ENCODE measurements around the gene EFNB2.
A peak's percentile ranks its signal among the peaks of the same experiment; 100 is the strongest.

The EFNB2 gene, protein sequence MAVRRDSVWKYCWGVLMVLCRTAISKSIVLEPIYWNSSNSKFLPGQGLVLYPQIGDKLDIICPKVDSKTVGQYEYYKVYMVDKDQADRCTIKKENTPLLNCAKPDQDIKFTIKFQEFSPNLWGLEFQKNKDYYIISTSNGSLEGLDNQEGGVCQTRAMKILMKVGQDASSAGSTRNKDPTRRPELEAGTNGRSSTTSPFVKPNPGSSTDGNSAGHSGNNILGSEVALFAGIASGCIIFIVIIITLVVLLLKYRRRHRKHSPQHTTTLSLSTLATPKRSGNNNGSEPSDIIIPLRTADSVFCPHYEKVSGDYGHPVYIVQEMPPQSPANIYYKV

GRCh38 chr13:106535552-106536243 is at the start of gene EFNB2:
Gene EFNB2, minus strand, starts transcription at chr13:106535662. Its CDS starts 698 bp downstream, at chr13:106534964.
- DNase-seq, result peak; percentile 83

GRCh38 chr13:106581225-106581624 is 45.8 kb upstream of the EFNB2 start:
- no peak for DNase-seq

GRCh38 chr13:106575896-106576295 is 40.4 kb upstream of the EFNB2 start:
- DNase-seq, result no peak

GRCh38 chr13:106573868-106574267 is 38.4 kb upstream of the EFNB2 start:
- no peak for DNase-seq

DNA sequence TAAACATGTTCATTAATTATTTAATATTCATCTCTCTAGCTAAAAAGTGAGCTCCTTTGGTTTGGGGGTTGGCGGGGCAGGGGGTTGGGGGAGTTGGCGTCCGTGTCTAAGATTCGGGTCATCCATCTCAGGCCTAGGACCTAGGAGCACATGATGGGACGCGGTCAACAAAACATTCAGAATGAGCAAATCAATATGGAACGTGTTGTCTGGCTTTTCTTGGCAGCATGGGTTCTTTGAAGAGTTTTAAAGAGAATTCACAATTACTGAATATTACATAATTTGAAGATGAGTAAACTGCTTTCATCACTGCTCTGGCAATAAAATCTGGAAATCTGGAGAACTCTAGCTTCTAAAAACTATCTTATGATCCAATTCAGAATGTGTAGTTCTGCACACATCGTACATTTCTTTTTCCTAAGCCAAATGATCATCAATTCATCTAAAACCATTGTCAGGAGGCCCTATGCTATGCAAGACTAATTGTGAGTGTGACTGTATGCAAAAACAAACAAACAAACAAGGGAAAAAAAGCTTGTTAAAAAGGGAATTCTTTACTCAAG is 37.9 kb upstream of the EFNB2 start:
- DNase-seq, result no peak

GRCh38 chr13:106570299-106570852 is 34.9 kb upstream of the EFNB2 start:
- peak; percentile 56 for DNase-seq

GRCh38 chr13:106569233-106570095 is 34.0 kb upstream of the EFNB2 start:
- DNase-seq, result no peak

- no peak for DNase-seq
Observed at GRCh38 chr13:106568299-106569003, 33.0 kb upstream of the EFNB2 start.

- peak; percentile 96 for DNase-seq
Observed at GRCh38 chr13:106567474-106568298, 32.2 kb upstream of the EFNB2 start, which contains the start of gene ARGLU1. Gene ARGLU1, minus strand, starts transcription at chr13:106568137. Its CDS starts 218 bp downstream, at chr13:106567919.

GRCh38 chr13:106566641-106567473 is 31.4 kb upstream of the EFNB2 start:
- peak; percentile 15 for DNase-seq

DNA sequence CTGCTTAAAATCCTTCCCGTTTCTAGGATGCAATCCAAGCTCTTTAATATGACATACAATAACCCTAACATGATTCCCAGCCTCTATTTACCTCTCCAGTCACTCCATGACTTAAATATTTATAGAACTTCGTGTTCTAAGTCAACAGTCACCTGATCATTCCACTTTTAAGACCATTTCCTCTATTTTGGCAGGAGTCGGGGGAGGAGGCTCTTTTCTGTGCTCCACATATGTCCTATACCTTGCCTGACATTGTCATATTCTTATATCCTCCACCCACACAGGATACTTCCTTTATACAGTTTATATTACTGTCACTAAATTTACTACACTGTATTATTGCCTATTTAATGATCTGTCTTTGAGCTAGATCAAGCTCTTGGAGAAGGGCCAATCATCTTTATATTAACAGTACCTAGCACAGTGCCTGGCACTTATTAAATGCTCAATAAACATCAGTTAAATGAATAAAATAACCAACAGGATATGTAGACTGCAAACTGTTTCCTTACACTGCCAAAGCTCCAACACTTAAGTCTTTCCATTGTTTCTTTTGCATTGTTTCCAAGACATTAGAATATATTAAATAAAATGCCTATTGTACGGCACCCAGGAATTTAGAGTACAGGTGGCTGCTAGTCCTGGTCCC is 29.8 kb upstream of the EFNB2 start:
- DNase-seq, result no peak

DNA sequence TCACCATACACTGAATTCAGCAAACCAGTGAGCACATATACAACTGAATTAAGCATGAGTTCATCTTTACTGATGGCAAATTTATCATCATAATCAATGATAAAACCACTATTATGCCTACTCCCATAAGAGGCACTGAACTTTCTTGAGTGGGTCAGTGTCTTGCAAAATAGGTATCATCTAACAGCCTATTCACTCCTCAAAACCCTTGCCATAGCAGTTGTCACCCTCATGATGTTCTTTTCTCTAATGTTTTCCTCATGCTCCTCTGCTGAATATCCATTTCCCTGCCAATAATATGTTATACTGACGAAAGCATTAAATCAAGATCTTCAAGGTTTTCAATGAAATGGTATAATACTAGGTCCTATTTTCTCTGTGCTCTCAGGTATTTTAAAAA is 26.8 kb upstream of the EFNB2 start:
- no peak for DNase-seq

DNA sequence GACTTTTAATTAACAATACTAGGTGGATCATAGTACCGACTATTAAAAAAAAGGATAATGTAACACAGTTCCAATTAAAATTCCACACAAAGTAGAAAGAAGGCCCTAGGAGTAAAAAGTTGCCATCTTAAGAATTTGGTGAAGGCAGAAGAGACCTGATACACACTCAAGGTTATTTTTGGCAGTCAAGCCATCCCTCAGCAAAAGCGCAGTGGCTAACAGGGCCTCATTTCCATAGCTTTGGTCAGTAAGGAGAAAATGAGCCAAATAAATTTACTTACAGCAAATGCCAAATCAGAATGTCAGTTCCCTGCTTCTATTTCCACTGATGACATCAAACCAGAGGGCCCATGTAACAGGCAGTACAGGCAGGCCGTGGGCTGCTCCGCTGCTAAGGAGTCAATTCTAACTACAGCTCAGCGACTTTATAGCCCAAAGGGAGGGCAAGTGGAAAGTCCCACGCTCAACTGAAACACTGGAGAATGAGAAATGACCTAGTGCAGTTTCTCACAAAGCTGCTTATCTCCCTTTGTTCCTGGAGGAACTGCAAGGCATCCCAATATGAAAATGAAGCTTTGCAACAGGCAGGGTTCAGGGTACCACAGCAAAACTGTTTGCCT is 26.2 kb upstream of the EFNB2 start:
- no peak for DNase-seq

- DNase-seq, result no peak
Observed at GRCh38 chr13:106560821-106561220, 25.4 kb upstream of the EFNB2 start.

DNA sequence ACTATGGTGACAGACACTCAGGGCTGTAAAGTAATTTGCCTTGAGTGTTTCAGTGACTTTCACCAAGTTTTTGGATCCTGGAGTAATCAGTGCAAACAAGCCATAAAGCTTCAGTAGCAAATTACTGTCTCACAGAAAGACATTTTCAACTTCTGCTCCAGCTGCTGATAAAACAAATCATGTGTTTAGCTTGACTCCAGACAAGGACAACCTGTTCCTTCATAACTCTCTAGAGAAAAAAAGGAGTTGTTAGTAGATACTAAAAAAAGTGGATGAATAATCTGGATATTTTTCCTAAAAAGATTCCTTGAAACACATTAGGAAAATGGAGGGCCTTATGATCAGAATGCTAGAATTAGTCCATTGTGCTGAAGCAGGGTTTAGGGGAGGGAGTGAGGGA is 23.1 kb upstream of the EFNB2 start:
- DNase-seq, result no peak

DNA sequence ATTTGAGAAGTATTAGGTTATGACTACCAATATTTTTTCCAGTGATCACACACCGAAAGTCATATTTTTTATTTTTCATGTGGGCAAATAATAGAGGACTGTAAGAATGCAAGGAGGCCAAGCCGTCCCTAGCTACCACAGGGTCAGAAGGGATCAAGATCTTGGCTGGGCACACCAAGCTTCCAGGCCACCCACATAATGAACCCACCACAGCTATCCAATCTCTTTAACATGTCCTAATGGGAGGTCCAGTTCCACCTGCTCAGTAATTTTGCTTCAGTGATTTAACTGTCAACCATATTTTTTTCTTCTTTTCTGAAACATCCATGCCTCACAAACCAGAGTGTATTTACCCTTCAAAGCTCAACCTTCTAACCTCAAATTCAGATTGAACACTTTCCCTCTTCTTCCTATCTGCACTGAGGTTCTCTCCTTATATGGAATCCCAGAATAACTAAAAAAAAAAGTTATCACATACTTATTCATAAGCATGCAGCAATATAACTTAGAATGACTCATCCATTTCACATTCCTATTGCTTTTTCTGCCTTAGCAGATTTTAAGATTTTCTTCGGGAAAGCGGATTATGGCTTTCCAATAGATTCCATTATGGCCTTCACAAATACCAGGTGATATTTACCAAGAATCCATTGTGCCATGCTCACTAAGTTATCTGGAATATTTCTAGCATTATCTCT is 20.3 kb upstream of the EFNB2 start:
- no peak for DNase-seq

GRCh38 chr13:106551751-106552150 is 16.3 kb upstream of the EFNB2 start:
- DNase-seq, result no peak

GRCh38 chr13:106551350-106551749 is 15.9 kb upstream of the EFNB2 start:
- DNase-seq, result no peak

Measured in activated effector memory CD4-positive, alpha-beta T cell treated with Interleukin-2 at 50 U/mL for 16 hours (primary cell).